ENCODE data around the gene VMP1.
"Not testable (repeated sequence)": the region's sequence is repeated elsewhere in the genome, so short reads cannot be mapped to it uniquely, and the experiment has no call there.

DNA sequence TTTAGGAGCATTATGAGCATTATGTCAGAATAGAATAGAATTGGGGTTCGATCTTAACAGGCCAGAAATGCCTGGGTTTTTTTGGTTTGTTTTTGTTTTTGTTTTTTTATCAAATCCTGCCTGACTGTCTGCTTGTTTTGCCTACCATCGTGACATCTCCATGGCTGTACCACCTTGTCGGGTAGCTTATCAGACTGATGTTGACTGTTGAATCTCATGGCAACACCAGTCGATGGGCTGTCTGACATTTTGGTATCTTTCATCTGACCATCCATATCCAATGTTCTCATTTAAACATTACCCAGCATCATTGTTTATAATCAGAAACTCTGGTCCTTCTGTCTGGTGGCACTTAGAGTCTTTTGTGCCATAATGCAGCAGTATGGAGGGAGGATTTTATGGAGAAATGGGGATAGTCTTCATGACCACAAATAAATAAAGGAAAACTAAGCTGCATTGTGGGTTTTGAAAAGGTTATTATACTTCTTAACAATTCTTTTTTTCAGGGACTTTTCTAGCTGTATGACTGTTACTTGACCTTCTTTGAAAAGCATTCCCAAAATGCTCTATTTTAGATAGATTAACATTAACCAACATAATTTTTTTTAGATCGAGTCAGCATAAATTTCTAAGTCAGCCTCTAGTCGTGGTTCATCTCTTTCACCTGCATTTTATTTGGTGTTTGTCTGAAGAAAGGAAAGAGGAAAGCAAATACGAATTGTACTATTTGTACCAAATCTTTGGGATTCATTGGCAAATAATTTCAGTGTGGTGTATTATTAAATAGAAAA, 133.8 kb downstream of the VMP1 start:
- TF ChIP-seq, protein P1, sequence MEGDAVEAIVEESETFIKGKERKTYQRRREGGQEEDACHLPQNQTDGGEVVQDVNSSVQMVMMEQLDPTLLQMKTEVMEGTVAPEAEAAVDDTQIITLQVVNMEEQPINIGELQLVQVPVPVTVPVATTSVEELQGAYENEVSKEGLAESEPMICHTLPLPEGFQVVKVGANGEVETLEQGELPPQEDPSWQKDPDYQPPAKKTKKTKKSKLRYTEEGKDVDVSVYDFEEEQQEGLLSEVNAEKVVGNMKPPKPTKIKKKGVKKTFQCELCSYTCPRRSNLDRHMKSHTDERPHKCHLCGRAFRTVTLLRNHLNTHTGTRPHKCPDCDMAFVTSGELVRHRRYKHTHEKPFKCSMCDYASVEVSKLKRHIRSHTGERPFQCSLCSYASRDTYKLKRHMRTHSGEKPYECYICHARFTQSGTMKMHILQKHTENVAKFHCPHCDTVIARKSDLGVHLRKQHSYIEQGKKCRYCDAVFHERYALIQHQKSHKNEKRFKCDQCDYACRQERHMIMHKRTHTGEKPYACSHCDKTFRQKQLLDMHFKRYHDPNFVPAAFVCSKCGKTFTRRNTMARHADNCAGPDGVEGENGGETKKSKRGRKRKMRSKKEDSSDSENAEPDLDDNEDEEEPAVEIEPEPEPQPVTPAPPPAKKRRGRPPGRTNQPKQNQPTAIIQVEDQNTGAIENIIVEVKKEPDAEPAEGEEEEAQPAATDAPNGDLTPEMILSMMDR (IDR thresholded peaks at IDR 0.05) = peak in 1 of 4 experiments; percentile 4
- not testable (repeated sequence) for TF ChIP-seq POLR2A (IDR thresholded peaks at IDR 0.05)
